Natural killer cell treated with Interleukin-12 subunit alpha and Interleukin-12 subunit beta and Interleukin-15 and Interleukin-18, amount 100 ng/mL, for 72 hours (primary cell): Measurements from ENCODE around the gene DPH1. TPM values are rescaled to one million over a fixed set of nuclear protein-coding genes. Genes with fewer than 3 reads are reported as not detected.
"Not testable (repeated sequence)": the region's sequence is repeated elsewhere in the genome, so short reads cannot be mapped to it uniquely, and the experiment has no call there.

Experiments
- ATAC-seq, 2 donors: fragments of 150-1000 bp; cut with Tn5 transposase in 1 of 2; sonication (Bioruptor Pico), chemical (Tn5 transposase) in 1 of 2; 2 replicates each; pipeline ENCODE4 v1.10.0; 2021
- DNase-seq: peaks from one replicate; pipeline ENCODE4 v3.0.0; 2022; ENCODE audit warnings: low spot score
- H3K27ac Mint-ChIP-seq, 2 donors: 1 replicate in 1 of 2; 2 replicates in 1 of 2; pipeline ENCODE4 v1.8.0; 2022; ENCODE audit warnings: mixed read lengths in 2 of 2, mild to moderate bottlenecking in 1 of 2, moderate library complexity in 1 of 2
- H3K27me3 Mint-ChIP-seq, 2 donors: 1 replicate in 1 of 2; 2 replicates in 1 of 2; pipeline ENCODE4 v1.8.0; 2022; ENCODE audit warnings: mixed read lengths in 2 of 2
- H3K36me3 Mint-ChIP-seq: one replicate; pipeline ENCODE4 v1.8.0; 2022; ENCODE audit warnings: mixed read lengths
- H3K4me1 Mint-ChIP-seq, 2 donors: 1 replicate in 1 of 2; 2 replicates in 1 of 2; pipeline ENCODE4 v1.8.0; 2022; ENCODE audit warnings: low read depth in 2 of 2, mixed read lengths in 2 of 2, mild to moderate bottlenecking in 1 of 2
- H3K4me3 Mint-ChIP-seq: one replicate; pipeline ENCODE4 v1.8.0; 2022; ENCODE audit warnings: mixed read lengths
- H3K9me3 Mint-ChIP-seq: 2 replicates; pipeline ENCODE4 v1.8.0; 2022; ENCODE audit warnings: mixed read lengths
- total RNA-seq, 2 donors: library from RNA; stranded (reverse); gene quantifications; one replicate each; pipeline ENCODE4 v1.2.3, GENCODE V29; 2022

The DPH1 gene
- total RNA-seq, 2 donors from 2014 or later = 32.5 to 34.7 TPM

- H3K27ac Mint-ChIP-seq = no peak overlapping the region
- H3K9me3 Mint-ChIP-seq = no peaks in the 10 kb centered on the region
- no peak for ATAC-seq
Observed at GRCh38 chr17:1997289-1997926, 32.5 kb upstream of the DPH1 start.

GRCh38 chr17:1997927-1998742, 31.8 kb upstream of the DPH1 start:
- ATAC-seq = no peak
- no peak overlapping the region for H3K4me3 Mint-ChIP-seq
- H3K27me3 Mint-ChIP-seq = peaks cover 19 to 27% of the 10 kb centered on the region in 2 donors
- peaks cover 2 to 5% of the 10 kb centered on the region in 2 donors for H3K4me1 Mint-ChIP-seq
- H3K27ac Mint-ChIP-seq = no peak overlapping the region
- DNase-seq = no peak
- no peaks in the 10 kb centered on the region for H3K9me3 Mint-ChIP-seq
- H3K36me3 Mint-ChIP-seq = no peaks in the 10 kb centered on the region

More at GRCh38 chr17:1997289-1997926, 32.5 kb upstream of the DPH1 start:
- Mint-ChIP-seq H3K36me3 (no peaks in the 10 kb centered on the region), H3K4me1 (peaks cover 2 to 5% of the 10 kb centered on the region in 2 donors), H3K27me3 (peaks cover 19 to 27% of the 10 kb centered on the region in 2 donors), H3K4me3 (no peak overlapping the region)
- DNase-seq = no peak

GRCh38 chr17:1999557-2000251, 30.2 kb upstream of the DPH1 start:
- H3K27ac Mint-ChIP-seq = no peak overlapping the region
- peak in 1 of 2 donors; percentile 51 for ATAC-seq
- no peaks in the 10 kb centered on the region for H3K9me3 Mint-ChIP-seq
- no peaks in the 10 kb centered on the region for H3K36me3 Mint-ChIP-seq
- H3K4me3 Mint-ChIP-seq = no peak overlapping the region
- peaks cover 19 to 27% of the 10 kb centered on the region in 2 donors for H3K27me3 Mint-ChIP-seq
- peaks cover 2 to 5% of the 10 kb centered on the region in 2 donors for H3K4me1 Mint-ChIP-seq
- DNase-seq = no peak

GRCh38 chr17:2002767-2003329, 27.1 kb upstream of the DPH1 start:
- Mint-ChIP-seq H3K4me1 (peaks cover 2 to 5% of the 10 kb centered on the region in 2 donors), H3K4me3 (no peak overlapping the region), H3K27ac (no peak overlapping the region), H3K9me3 (no peaks in the 10 kb centered on the region), H3K27me3 (peaks cover 8% of the 10 kb centered on the region in 2 donors), H3K36me3 (no peaks in the 10 kb centered on the region)
- no peak for ATAC-seq
- DNase-seq = no peak

- H3K9me3 Mint-ChIP-seq = no peaks in the 10 kb centered on the region
- no peak overlapping the region for H3K4me3 Mint-ChIP-seq
- ATAC-seq = no peak
- H3K4me1 Mint-ChIP-seq = peaks cover 2 to 5% of the 10 kb centered on the region in 2 donors
- no peaks in the 10 kb centered on the region for H3K36me3 Mint-ChIP-seq
- H3K27me3 Mint-ChIP-seq = peaks cover 8% of the 10 kb centered on the region in 2 donors
- H3K27ac Mint-ChIP-seq = no peak overlapping the region
- DNase-seq = no peak
Observed at GRCh38 chr17:2003525-2003924, 26.4 kb upstream of the DPH1 start.

GRCh38 chr17:2004435-2004952, 25.5 kb upstream of the DPH1 start:
- Mint-ChIP-seq H3K36me3 (no peaks in the 10 kb centered on the region), H3K4me3 (no peak overlapping the region), H3K27me3 (peaks cover 2 to 3% of the 10 kb centered on the region in 2 donors), H3K9me3 (no peaks in the 10 kb centered on the region), H3K4me1 (peaks cover 0 to 1% of the 10 kb centered on the region in 2 donors), H3K27ac (no peak overlapping the region)
- no peak for ATAC-seq
- no peak for DNase-seq

- ATAC-seq (no peak), DNase-seq (no peak)
- Mint-ChIP-seq H3K4me3 (no peak overlapping the region), H3K27ac (no peak overlapping the region), H3K36me3 (no peaks in the 10 kb centered on the region), H3K9me3 (no peaks in the 10 kb centered on the region), H3K27me3 (peaks cover 6 to 7% of the 10 kb centered on the region in 2 donors), H3K4me1 (peaks cover 0 to 3% of the 10 kb centered on the region in 2 donors)
Observed at GRCh38 chr17:2008332-2009126, 21.4 kb upstream of the DPH1 start.

- no peak overlapping the region for H3K4me3 Mint-ChIP-seq
- no peaks in the 10 kb centered on the region for H3K9me3 Mint-ChIP-seq
- ATAC-seq = no peak
- H3K36me3 Mint-ChIP-seq = no peaks in the 10 kb centered on the region
- no peak for DNase-seq
- H3K27me3 Mint-ChIP-seq = peaks cover 7 to 17% of the 10 kb centered on the region in 2 donors
- peaks cover 0 to 3% of the 10 kb centered on the region in 2 donors for H3K4me1 Mint-ChIP-seq
- no peak overlapping the region for H3K27ac Mint-ChIP-seq
Observed at GRCh38 chr17:2009737-2010136, 20.2 kb upstream of the DPH1 start.

- Mint-ChIP-seq H3K4me1 (peaks cover 0 to 3% of the 10 kb centered on the region in 2 donors), H3K27ac (no peak overlapping the region), H3K4me3 (no peak overlapping the region), H3K9me3 (no peaks in the 10 kb centered on the region), H3K27me3 (peaks cover 9 to 25% of the 10 kb centered on the region in 2 donors), H3K36me3 (no peaks in the 10 kb centered on the region)
- DNase-seq (no peak), ATAC-seq (no peak)
Observed at GRCh38 chr17:2011411-2012371, 18.3 kb upstream of the DPH1 start.

- no peak for DNase-seq
Observed at GRCh38 chr17:2012499-2012898, 17.5 kb upstream of the DPH1 start.

GRCh38 chr17:2013220-2013993, 16.5 kb upstream of the DPH1 start:
- H3K4me3 Mint-ChIP-seq = not testable (repeated sequence)

More at GRCh38 chr17:2012499-2012898, 17.5 kb upstream of the DPH1 start:
- Mint-ChIP-seq H3K36me3 (no peaks in the 10 kb centered on the region), H3K9me3 (no peaks in the 10 kb centered on the region), H3K27ac (no peak overlapping the region), H3K27me3 (peaks cover 9 to 25% of the 10 kb centered on the region in 2 donors), H3K4me1 (peaks cover 0 to 3% of the 10 kb centered on the region in 2 donors), H3K4me3 (no peak overlapping the region)
- ATAC-seq = no peak

More at GRCh38 chr17:2013220-2013993, 16.5 kb upstream of the DPH1 start:
- not testable (repeated sequence) for ATAC-seq, H3K4me1 Mint-ChIP-seq, H3K36me3 Mint-ChIP-seq, H3K27ac Mint-ChIP-seq, DNase-seq, H3K9me3 Mint-ChIP-seq
- peaks cover 16 to 25% of the 10 kb centered on the region in 2 donors for H3K27me3 Mint-ChIP-seq
